HG03457 (cell line): ENCODE measurements around the gene DSN1.

Experiments used
- ATAC-seq: cut with Tn5 transposase; IDR thresholded peaks from one replicate; pipeline ENCODE4 v1.9.1; 2021; ENCODE audit warnings: moderate number of reproducible peaks; ENCODE audit not compliant: unreplicated experiment

Gene DSN1

GRCh38 chr20:36796117-36796516 is 22.6 kb upstream of the DSN1 start:
- no peak for ATAC-seq

- no peak for ATAC-seq
These were observed 22.1 kb upstream of the DSN1 start for GRCh38 chr20:36795691-36796090.

GRCh38 chr20:36794116-36794474 is 20.5 kb upstream of the DSN1 start:
- no peak for ATAC-seq

GRCh38 chr20:36793294-36794115 is 19.9 kb upstream of the DSN1 start:
- ATAC-seq, result no peak

- ATAC-seq, result no peak
These were observed 18.9 kb upstream of the DSN1 start for GRCh38 chr20:36792422-36792821.

GRCh38 chr20:36791862-36792261 is 18.3 kb upstream of the DSN1 start:
- ATAC-seq, result no peak

GRCh38 chr20:36786663-36787062 is 13.1 kb upstream of the DSN1 start:
- no peak for ATAC-seq

GRCh38 chr20:36786246-36786645 is 12.7 kb upstream of the DSN1 start:
- ATAC-seq, result no peak

GRCh38 chr20:36785308-36785707 is 11.7 kb upstream of the DSN1 start:
- no peak for ATAC-seq

- no peak for ATAC-seq
These were observed 11.3 kb upstream of the DSN1 start for GRCh38 chr20:36784900-36785299.

GRCh38 chr20:36784116-36784515 is 10.6 kb upstream of the DSN1 start:
- ATAC-seq, result no peak

- no peak for ATAC-seq
These were observed 6.1 kb upstream of the DSN1 start for GRCh38 chr20:36779656-36780025.

- no peak for ATAC-seq
These were observed 5.5 kb upstream of the DSN1 start for GRCh38 chr20:36778831-36779655.

GRCh38 chr20:36777576-36777975 is 4.0 kb upstream of the DSN1 start:
- no peak for ATAC-seq

- ATAC-seq, result no peak
These were observed 3.6 kb upstream of the DSN1 start for GRCh38 chr20:36777167-36777566.

- ATAC-seq, result no peak
These were observed 2.3 kb upstream of the DSN1 start for GRCh38 chr20:36775826-36776225.

GRCh38 chr20:36775196-36775595 is 1.6 kb upstream of the DSN1 start:
- ATAC-seq, result no peak

GRCh38 chr20:36773107-36773596 is 411 bp downstream of the DSN1 start:
- ATAC-seq, result no peak

- no peak for ATAC-seq
These were observed 2.9 kb downstream of the DSN1 start for GRCh38 chr20:36770680-36771079.

GRCh38 chr20:36768768-36769430 is 4.7 kb downstream of the DSN1 start:
- ATAC-seq, result no peak

- ATAC-seq, result no peak
These were observed 12.4 kb downstream of the DSN1 start for GRCh38 chr20:36761125-36761524.

GRCh38 chr20:36760647-36761046 is 12.9 kb downstream of the DSN1 start:
- no peak for ATAC-seq
